OCI-LY3 (cell line): ENCODE results near the gene TNNI3K.

Experiments used
- CTCF ChIP-seq: fragments of 200-600, 300-600 bp; sonication (generic); IDR thresholded peaks from 2 replicates; pipeline ENCODE4 v1.5.1; 2014; ENCODE audit warnings: antibody characterized with exemption, low read length, low read depth
- EZH2phosphoT487 ChIP-seq: fragments of 200-600 bp; shearing (Covaris generic); IDR thresholded peaks from 2 replicates; pipeline ENCODE4 v1.6.1; 2018; ENCODE audit warnings: antibody characterized with exemption, mixed run types, low read depth

- TF ChIP-seq CTCF = no peak
- TF ChIP-seq EZH2phosphoT487 = no peak
These were observed 132.1 kb downstream of the TNNI3K start for GRCh38 chr1:74367175-74367813.
